Osteoblast (primary cell): ENCODE measurements around the gene SLC39A13. TPM values are rescaled to one million over a fixed set of nuclear protein-coding genes. Genes with fewer than 3 reads are reported as not detected.

Source experiments
- DNase-seq: peaks from one replicate; pipeline ENCODE4 v3.0.0; 2011; ENCODE audit warnings: low spot score, mixed read lengths; ENCODE audit not compliant: insufficient read length; ENCODE audit errors: missing footprints
- H2AFZ ChIP-seq: 2 replicates; pipeline ENCODE4 v1.6.0; 2011; ENCODE audit warnings: mild to moderate bottlenecking, low read length
- H3K27ac ChIP-seq: 2 replicates; pipeline ENCODE4 v1.5.1; 2011; ENCODE audit warnings: mild to moderate bottlenecking, low read depth, low read length, moderate library complexity
- H3K27me3 ChIP-seq: 2 replicates; pipeline ENCODE4 v1.6.0; 2012; ENCODE audit warnings: mild to moderate bottlenecking, control low read depth, inconsistent platforms, low read length, moderate library complexity; ENCODE audit not compliant: insufficient read depth
- H3K36me3 ChIP-seq: 2 replicates; pipeline ENCODE4 v1.5.1; 2011; ENCODE audit warnings: mild to moderate bottlenecking, low read length, control low read depth, moderate library complexity; ENCODE audit not compliant: insufficient read depth
- H3K4me1 ChIP-seq: 2 replicates; pipeline ENCODE4 v1.5.1; 2011; ENCODE audit warnings: mild to moderate bottlenecking, low read length, control low read depth, moderate library complexity; ENCODE audit not compliant: insufficient read depth
- H3K4me2 ChIP-seq: 2 replicates; pipeline ENCODE4 v1.6.0; 2011; ENCODE audit warnings: mild to moderate bottlenecking, low read length; ENCODE audit not compliant: insufficient read depth
- H3K4me3 ChIP-seq: fragments of 200-600 bp; sonication (generic); 3 replicates; pipeline ENCODE4 v1.5.1; 2012; ENCODE audit warnings: mild to moderate bottlenecking, low read length, inconsistent platforms; ENCODE audit not compliant: insufficient read depth
- H3K79me2 ChIP-seq: 2 replicates; pipeline ENCODE4 v1.6.0; 2012; ENCODE audit warnings: mild to moderate bottlenecking, low read length, control low read depth, inconsistent platforms; ENCODE audit not compliant: insufficient read depth
- H3K9me3 ChIP-seq: 2 replicates; pipeline ENCODE4 v1.5.1; 2011; ENCODE audit warnings: low read depth, low read length, control low read depth
- H4K20me1 ChIP-seq: 2 replicates; pipeline ENCODE4 v1.6.0; 2012; ENCODE audit warnings: mild to moderate bottlenecking, low read length, control low read depth; ENCODE audit not compliant: insufficient read depth
- CTCF ChIP-seq: IDR thresholded peaks from 2 replicates; pipeline ENCODE4 v1.5.1; 2011; ENCODE audit warnings: mild to moderate bottlenecking, low read depth, low read length, moderate library complexity; ENCODE audit errors: extremely low read depth
- total RNA-seq: library from RNA; depleted of rRNA; stranded (reverse); fragments of >200 nt; gene quantifications from 2 replicates; pipeline ENCODE4 v1.2.3, GENCODE V29; 2012

SLC39A13 gene
- total RNA-seq, 1 donor = 78.9 TPM

DNA sequence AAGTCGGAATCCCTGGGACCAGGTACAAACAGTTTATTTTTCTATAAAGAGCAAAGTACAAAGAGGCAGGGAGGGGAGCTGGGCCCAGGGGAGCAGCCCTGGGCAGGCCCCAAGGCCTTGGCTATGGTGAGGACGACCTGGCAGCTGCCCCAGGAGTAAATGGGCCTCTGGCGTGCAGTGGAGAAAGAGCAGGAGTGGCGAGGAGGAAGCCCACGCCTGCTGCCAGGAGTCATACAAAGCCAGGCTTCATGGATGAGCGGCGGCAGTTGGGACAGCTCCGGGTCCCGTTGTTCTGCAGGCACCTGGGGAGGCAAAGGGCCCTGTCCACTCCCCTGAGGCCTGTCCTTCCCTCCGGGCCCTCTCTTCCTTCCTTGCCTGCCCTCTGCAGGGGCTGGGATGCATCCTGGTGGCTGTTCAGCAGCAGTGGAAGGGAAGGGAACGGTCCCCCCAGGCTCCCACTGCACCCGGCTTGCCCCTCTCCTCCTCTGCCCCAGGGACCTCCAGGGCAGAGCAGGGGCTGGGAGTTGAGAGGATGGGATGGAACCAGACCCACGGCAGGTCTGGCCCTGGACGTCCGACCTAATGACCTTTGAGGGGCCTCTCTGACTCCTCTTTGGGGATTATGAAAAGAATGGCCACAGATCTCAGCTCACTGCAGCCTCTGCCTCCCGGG, 29.5 kb downstream of the SLC39A13 start:
- no peak overlapping the region for H3K4me3 ChIP-seq
- no peak for DNase-seq
- no peak for TF ChIP-seq CTCF
- H3K4me1 ChIP-seq = peaks cover 10% of the 10 kb centered on the region
- H2AFZ ChIP-seq = peak overlapping the region; percentile 44
- H3K27me3 ChIP-seq = no peaks in the 10 kb centered on the region
- no peaks in the 10 kb centered on the region for H4K20me1 ChIP-seq
- no peak overlapping the region for H3K27ac ChIP-seq
- no peaks in the 10 kb centered on the region for H3K79me2 ChIP-seq
- H3K9me3 ChIP-seq = no peaks in the 10 kb centered on the region
- H3K4me2 ChIP-seq = no peak overlapping the region
- no peaks in the 10 kb centered on the region for H3K36me3 ChIP-seq

DNA sequence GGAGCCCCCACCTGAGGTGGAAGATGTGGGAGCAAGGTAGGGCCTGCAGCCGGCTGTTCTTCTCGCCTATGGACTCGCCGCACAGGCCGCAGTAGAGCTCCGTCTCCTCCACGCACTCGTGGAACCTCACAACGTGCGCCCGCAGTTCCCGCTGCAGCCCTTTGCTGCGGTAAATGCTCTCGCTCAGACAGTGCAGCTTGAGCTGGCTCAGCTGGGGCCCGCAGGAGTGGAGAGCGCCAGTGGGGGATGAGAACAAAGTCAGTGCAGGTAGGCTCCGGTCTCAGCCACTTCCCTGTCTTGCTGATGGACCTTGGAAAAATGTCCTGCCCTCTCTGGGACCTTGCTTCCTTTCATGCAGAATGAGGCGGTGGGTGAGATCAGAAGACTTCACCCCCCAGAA, 30.3 kb downstream of the SLC39A13 start:
- Histone ChIP-seq H3K36me3 (no peaks in the 10 kb centered on the region), H2AFZ (no peak overlapping the region), H4K20me1 (no peaks in the 10 kb centered on the region), H3K27ac (no peak overlapping the region), H3K9me3 (no peaks in the 10 kb centered on the region), H3K4me1 (peaks cover 10% of the 10 kb centered on the region), H3K4me3 (no peak overlapping the region), H3K79me2 (no peaks in the 10 kb centered on the region), H3K4me2 (no peak overlapping the region), H3K27me3 (no peaks in the 10 kb centered on the region)
- DNase-seq = peak; percentile 42
- no peak for TF ChIP-seq CTCF

- Histone ChIP-seq H3K4me2 (no peak overlapping the region), H3K4me3 (no peak overlapping the region), H3K27ac (no peak overlapping the region), H4K20me1 (no peaks in the 10 kb centered on the region), H3K79me2 (no peaks in the 10 kb centered on the region), H3K36me3 (no peaks in the 10 kb centered on the region), H3K27me3 (no peaks in the 10 kb centered on the region), H3K4me1 (no peaks in the 10 kb centered on the region), H2AFZ (no peak overlapping the region), H3K9me3 (no peaks in the 10 kb centered on the region)
- DNase-seq = no peak
- TF ChIP-seq CTCF = no peak
These were observed 31.7 kb downstream of the SLC39A13 start for GRCh38 chr11:47440054-47440476.

GRCh38 chr11:47441421-47441820, 33.0 kb downstream of the SLC39A13 start:
- H3K27ac ChIP-seq = no peak overlapping the region
- no peak overlapping the region for H3K4me3 ChIP-seq
- TF ChIP-seq CTCF = no peak
- no peaks in the 10 kb centered on the region for H3K79me2 ChIP-seq
- no peaks in the 10 kb centered on the region for H3K9me3 ChIP-seq
- no peaks in the 10 kb centered on the region for H3K4me1 ChIP-seq
- H4K20me1 ChIP-seq = no peaks in the 10 kb centered on the region
- H3K4me2 ChIP-seq = no peak overlapping the region
- H3K36me3 ChIP-seq = no peaks in the 10 kb centered on the region
- H2AFZ ChIP-seq = no peak overlapping the region
- DNase-seq = no peak
- no peaks in the 10 kb centered on the region for H3K27me3 ChIP-seq
